Pulmonary artery endothelial cell (primary cell): ENCODE measurements around the gene RPS21. TPM values are rescaled to one million over a fixed set of nuclear protein-coding genes. Genes with fewer than 3 reads are reported as not detected.
A peak's percentile ranks its signal among the peaks of the same experiment; 100 is the strongest.

Experiments
- DNase-seq: peaks from one replicate; pipeline ENCODE4 v3.0.0-alpha.2; 2011; ENCODE audit warnings: low read depth, low spot score
- total RNA-seq: library from RNA; depleted of rRNA; stranded (reverse); fragments of >200 nt; gene quantifications from 2 replicates; pipeline ENCODE4 v1.2.3, GENCODE V29; 2014

RPS21 gene
- 478 and 921 TPM in 2 replicates for total RNA-seq

GRCh38 chr20:62386383-62387218 lies at the start of gene RPS21:
Gene RPS21, plus strand, starts transcription at chr20:62387103. Its CDS starts 236 bp downstream, at chr20:62387339.
- DNase-seq: peak; percentile 73

GRCh38 chr20:62337558-62338293 lies 49.2 kb upstream of the RPS21 start:
- no peak for DNase-seq

GRCh38 chr20:62338294-62338620 lies 48.6 kb upstream of the RPS21 start:
- no peak for DNase-seq

GRCh38 chr20:62339647-62340062 lies 47.2 kb upstream of the RPS21 start:
- no peak for DNase-seq

GRCh38 chr20:62342910-62343309 lies 44.0 kb upstream of the RPS21 start:
- DNase-seq: no peak

- no peak for DNase-seq
Observed at GRCh38 chr20:62344092-62344491, 42.8 kb upstream of the RPS21 start.

- DNase-seq: no peak
Observed at GRCh38 chr20:62344782-62345181, 42.1 kb upstream of the RPS21 start.

GRCh38 chr20:62345681-62346370 lies 41.1 kb upstream of the RPS21 start:
- no peak for DNase-seq

GRCh38 chr20:62346398-62347150 lies 40.3 kb upstream of the RPS21 start:
- no peak for DNase-seq

- no peak for DNase-seq
Observed at GRCh38 chr20:62347151-62347404, 39.8 kb upstream of the RPS21 start.

- no peak for DNase-seq
Observed at GRCh38 chr20:62347445-62347844, 39.5 kb upstream of the RPS21 start.

GRCh38 chr20:62348604-62349003 lies 38.3 kb upstream of the RPS21 start:
- no peak for DNase-seq

- no peak for DNase-seq
Observed at GRCh38 chr20:62349556-62350097, 37.3 kb upstream of the RPS21 start.

- no peak for DNase-seq
Observed at GRCh38 chr20:62350098-62350628, 36.7 kb upstream of the RPS21 start.

- no peak for DNase-seq
Observed at GRCh38 chr20:62350629-62351422, 36.1 kb upstream of the RPS21 start.

- DNase-seq: no peak
Observed at GRCh38 chr20:62351469-62352401, 35.2 kb upstream of the RPS21 start.

GRCh38 chr20:62352402-62353288 lies 34.3 kb upstream of the RPS21 start:
- DNase-seq: no peak
